Measurements from ENCODE around the gene B4GALNT2. TPM values are rescaled to one million over a fixed set of nuclear protein-coding genes. Genes with fewer than 3 reads are reported as not detected.

Gene B4GALNT2
- total and polyA plus RNA-seq, 2 of the 13 experiments (the other 11 are each of a cell fraction or from before 2014, with no cell fraction given) = not detected

GRCh38 chr17:49122566-49122965, 10.0 kb upstream of the B4GALNT2 start:
- FAIRE-seq (no peak), DNase-seq (ENCODE audit: low spot score) (no peak), ATAC-seq (no peak)
- Histone ChIP-seq H3K79me2 (ENCODE audit: insufficient read depth, low read length) (no peaks in the 10 kb centered on the region), H2AFZ (ENCODE audit: low read length) (no peak overlapping the region), H3K27me3 (ENCODE audit: control insufficient read depth in 1 of 2, insufficient read depth in 2 of 2, low read length in 2 of 2) (peaks cover 2 to 7% of the 10 kb centered on the region in 2 experiments; a peak in 2 of 5 replicates), H3K4me1 (ENCODE audit: insufficient read depth, low read length) (peaks cover 10% of the 10 kb centered on the region), H3K36me3 (replicated peaks in 1 of 2; ENCODE audit: control insufficient read depth in 1 of 2, insufficient read depth in 2 of 2, low read length in 2 of 2) (no peaks in the 10 kb centered on the region), H3K9ac (ENCODE audit: insufficient read depth, low read depth, low read length) (no peak overlapping the region), H3K27ac (ENCODE audit: extremely low read length, insufficient read depth, low read length) (no peak overlapping the region), H4K20me1 (ENCODE audit: insufficient read depth, low read length) (no peaks in the 10 kb centered on the region), H3K9me3 (ENCODE audit: low read length) (peaks cover 6% of the 10 kb centered on the region), H3K4me2 (ENCODE audit: low read depth, low read length) (no peak overlapping the region), H3K4me3 (replicated peaks in 1 of 3; ENCODE audit: insufficient read depth in 1 of 3, low read depth in 2 of 3, low read length in 3 of 3) (no peak overlapping the region)
- in situ Hi-C loops (cut with HindIII; ENCODE audit: extremely low pct_ligation_motif_present, low pct_unique_long_range_greater_than_20kb) (no loop called here), intact Hi-C loops (cut with micrococcal nuclease; ENCODE audit: unreplicated experiment) (no loop called here)
- no TSS peak for BruUV-seq (replicated peaks)
- CTCF ChIA-PET (ENCODE audit: low intra/inter-chr PET ratio, low total read pairs) = no interaction called here
- no peak for TF ChIP-seq STAT5B (CRISPR knock-in tag; IDR thresholded peaks at IDR 0.05)
- TF ChIP-seq, protein P1, sequence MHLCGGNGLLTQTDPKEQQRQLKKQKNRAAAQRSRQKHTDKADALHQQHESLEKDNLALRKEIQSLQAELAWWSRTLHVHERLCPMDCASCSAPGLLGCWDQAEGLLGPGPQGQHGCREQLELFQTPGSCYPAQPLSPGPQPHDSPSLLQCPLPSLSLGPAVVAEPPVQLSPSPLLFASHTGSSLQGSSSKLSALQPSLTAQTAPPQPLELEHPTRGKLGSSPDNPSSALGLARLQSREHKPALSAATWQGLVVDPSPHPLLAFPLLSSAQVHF (CRISPR knock-in tag; IDR thresholded peaks at IDR 0.05) = no peak
- TF ChIP-seq, protein P2, sequence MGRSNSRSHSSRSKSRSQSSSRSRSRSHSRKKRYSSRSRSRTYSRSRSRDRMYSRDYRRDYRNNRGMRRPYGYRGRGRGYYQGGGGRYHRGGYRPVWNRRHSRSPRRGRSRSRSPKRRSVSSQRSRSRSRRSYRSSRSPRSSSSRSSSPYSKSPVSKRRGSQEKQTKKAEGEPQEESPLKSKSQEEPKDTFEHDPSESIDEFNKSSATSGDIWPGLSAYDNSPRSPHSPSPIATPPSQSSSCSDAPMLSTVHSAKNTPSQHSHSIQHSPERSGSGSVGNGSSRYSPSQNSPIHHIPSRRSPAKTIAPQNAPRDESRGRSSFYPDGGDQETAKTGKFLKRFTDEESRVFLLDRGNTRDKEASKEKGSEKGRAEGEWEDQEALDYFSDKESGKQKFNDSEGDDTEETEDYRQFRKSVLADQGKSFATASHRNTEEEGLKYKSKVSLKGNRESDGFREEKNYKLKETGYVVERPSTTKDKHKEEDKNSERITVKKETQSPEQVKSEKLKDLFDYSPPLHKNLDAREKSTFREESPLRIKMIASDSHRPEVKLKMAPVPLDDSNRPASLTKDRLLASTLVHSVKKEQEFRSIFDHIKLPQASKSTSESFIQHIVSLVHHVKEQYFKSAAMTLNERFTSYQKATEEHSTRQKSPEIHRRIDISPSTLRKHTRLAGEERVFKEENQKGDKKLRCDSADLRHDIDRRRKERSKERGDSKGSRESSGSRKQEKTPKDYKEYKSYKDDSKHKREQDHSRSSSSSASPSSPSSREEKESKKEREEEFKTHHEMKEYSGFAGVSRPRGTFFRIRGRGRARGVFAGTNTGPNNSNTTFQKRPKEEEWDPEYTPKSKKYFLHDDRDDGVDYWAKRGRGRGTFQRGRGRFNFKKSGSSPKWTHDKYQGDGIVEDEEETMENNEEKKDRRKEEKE (IDR thresholded peaks at IDR 0.05) = no peak
- no peak for TF ChIP-seq SNAPC2 (CRISPR knock-in tag; IDR thresholded peaks at IDR 0.05)
- TF ChIP-seq CBX5 (CRISPR knock-in tag; IDR thresholded peaks at IDR 0.05; ENCODE audit: borderline replicate concordance) = no peak
- TF ChIP-seq, protein P3, sequence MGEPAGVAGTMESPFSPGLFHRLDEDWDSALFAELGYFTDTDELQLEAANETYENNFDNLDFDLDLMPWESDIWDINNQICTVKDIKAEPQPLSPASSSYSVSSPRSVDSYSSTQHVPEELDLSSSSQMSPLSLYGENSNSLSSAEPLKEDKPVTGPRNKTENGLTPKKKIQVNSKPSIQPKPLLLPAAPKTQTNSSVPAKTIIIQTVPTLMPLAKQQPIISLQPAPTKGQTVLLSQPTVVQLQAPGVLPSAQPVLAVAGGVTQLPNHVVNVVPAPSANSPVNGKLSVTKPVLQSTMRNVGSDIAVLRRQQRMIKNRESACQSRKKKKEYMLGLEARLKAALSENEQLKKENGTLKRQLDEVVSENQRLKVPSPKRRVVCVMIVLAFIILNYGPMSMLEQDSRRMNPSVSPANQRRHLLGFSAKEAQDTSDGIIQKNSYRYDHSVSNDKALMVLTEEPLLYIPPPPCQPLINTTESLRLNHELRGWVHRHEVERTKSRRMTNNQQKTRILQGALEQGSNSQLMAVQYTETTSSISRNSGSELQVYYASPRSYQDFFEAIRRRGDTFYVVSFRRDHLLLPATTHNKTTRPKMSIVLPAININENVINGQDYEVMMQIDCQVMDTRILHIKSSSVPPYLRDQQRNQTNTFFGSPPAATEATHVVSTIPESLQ (CRISPR knock-in tag; conservative IDR thresholded peaks at IDR 0.05) = no peak
- no peak for TF ChIP-seq ZBTB8A (CRISPR knock-in tag; IDR thresholded peaks at IDR 0.05; ENCODE audit: borderline replicate concordance, low read depth)
- no peak for TF ChIP-seq RFXANK (CRISPR knock-in tag; IDR thresholded peaks at IDR 0.05)
- no peak for TF ChIP-seq PPARG (CRISPR knock-in tag; conservative IDR thresholded peaks at IDR 0.05)
- no peak for TF ChIP-seq ZSCAN9 (CRISPR knock-in tag; IDR thresholded peaks at IDR 0.05; ENCODE audit: borderline replicate concordance)
- TF ChIP-seq HNF4A (CRISPR knock-in tag; IDR thresholded peaks at IDR 0.05) = no peak
- 4% methylated on average over 4 of the region's 4 CpGs for WGBS (ENCODE audit: low lambda C conversion rate)
- POLR2A ChIA-PET = interaction anchor here (0.6 kb wide), 1 partner anchor 316 kb away, joined by 3 read pairs; no protein-coding TSS in a partner anchor
